Astrocyte of the cerebellum (primary cell): Measurements from ENCODE around the gene ARHGEF1.
A peak's percentile ranks its signal among the peaks of the same experiment; 100 is the strongest.

ENCODE experiments used
- DNase-seq: peaks from one replicate; pipeline ENCODE4 v3.0.0-alpha.2; 2011; ENCODE audit warnings: low read depth
- H3K4me3 ChIP-seq: 2 replicates; pipeline ENCODE4 v1.5.1; 2011; ENCODE audit warnings: mild to moderate bottlenecking, low read depth, low read length, moderate library complexity
- CTCF ChIP-seq: IDR thresholded peaks from 2 replicates; pipeline ENCODE4 v1.5.1; 2012; ENCODE audit warnings: low read length, low read depth, moderate library complexity, mild to moderate bottlenecking; ENCODE audit errors: missing control alignments
- in situ Hi-C: cut with HindIII; loops from 2 replicates; pipeline ENCODE4 v1.10.0; 2017; ENCODE audit warnings: low sequenced_read_pairs

The ARHGEF1 gene

GRCh38 chr19:41861846-41862245 lies 21.1 kb upstream of the ARHGEF1 start:
- in situ Hi-C loops = no loop called here
- TF ChIP-seq CTCF = no peak
- H3K4me3 ChIP-seq = peak overlapping the region; percentile 98
- no peak for DNase-seq

GRCh38 chr19:41862445-41862986 lies 20.5 kb upstream of the ARHGEF1 start:
- TF ChIP-seq CTCF = no peak
- in situ Hi-C loops = no loop called here
- DNase-seq = no peak
- peak overlapping the region; percentile 3 for H3K4me3 ChIP-seq

GRCh38 chr19:41863209-41863931 lies 19.6 kb upstream of the ARHGEF1 start:
- no peak for DNase-seq
- no peak for TF ChIP-seq CTCF
- H3K4me3 ChIP-seq = no peak overlapping the region
- in situ Hi-C loops = no loop called here

- in situ Hi-C loops = no loop called here
- no peak overlapping the region for H3K4me3 ChIP-seq
- TF ChIP-seq CTCF = no peak
- DNase-seq = no peak
Observed at GRCh38 chr19:41864374-41864773, 18.6 kb upstream of the ARHGEF1 start.

- no peak for DNase-seq
- in situ Hi-C loops = no loop called here
- H3K4me3 ChIP-seq = no peak overlapping the region
- TF ChIP-seq CTCF = no peak
Observed at GRCh38 chr19:41866284-41866683, 16.7 kb upstream of the ARHGEF1 start.

GRCh38 chr19:41868120-41868988 lies 14.6 kb upstream of the ARHGEF1 start:
- no peak overlapping the region for H3K4me3 ChIP-seq
- in situ Hi-C loops = no loop called here
- TF ChIP-seq CTCF = no peak
- DNase-seq = no peak
